DOHH2 (cell line): Measurements from ENCODE around the gene NDFIP1.
"Not testable (repeated sequence)": the region's sequence is repeated elsewhere in the genome, so short reads cannot be mapped to it uniquely, and the experiment has no call there.

Source experiments
- H3F3A ChIP-seq: fragments of 200-600 bp; sonication (generic), shearing (Covaris generic); 2 replicates; pipeline ENCODE4 v1.6.0; 2016; ENCODE audit warnings: antibody characterized with exemption, mild to moderate bottlenecking; ENCODE audit not compliant: control insufficient read depth, insufficient read depth
- H3K27ac ChIP-seq: fragments of 200-600 bp; sonication (generic); 2 replicates; pipeline ENCODE4 v1.5.1; 2014; ENCODE audit warnings: low read depth, mild to moderate bottlenecking, low read length, moderate library complexity
- H3K27me3 ChIP-seq: fragments of 200-600 bp; sonication (generic); 2 replicates; pipeline ENCODE4 v1.6.1; 2014; ENCODE audit warnings: mild to moderate bottlenecking, low read length, mixed read lengths; ENCODE audit not compliant: control insufficient read depth
- H3K36me3 ChIP-seq: fragments of 200-600 bp; sonication (generic); 2 replicates; pipeline ENCODE4 v1.6.1; 2014; ENCODE audit warnings: mild to moderate bottlenecking, low read length, moderate library complexity, mixed read lengths; ENCODE audit not compliant: control insufficient read depth
- H3K4me1 ChIP-seq: fragments of 200-600 bp; sonication (generic); 2 replicates; pipeline ENCODE4 v1.6.1; 2014; ENCODE audit warnings: mild to moderate bottlenecking, low read length, mixed read lengths; ENCODE audit not compliant: control insufficient read depth
- H3K4me2 ChIP-seq: fragments of 200-600 bp; sonication (generic); 2 replicates; pipeline ENCODE4 v1.6.0; 2014; ENCODE audit warnings: mild to moderate bottlenecking, low read length, moderate library complexity
- H3K4me3 ChIP-seq: fragments of 200-600 bp; sonication (generic); 2 replicates; pipeline ENCODE4 v1.5.1; 2014; ENCODE audit warnings: mild to moderate bottlenecking, low read length, mixed read lengths
- H3K79me2 ChIP-seq: fragments of 200-600 bp; sonication (generic); 2 replicates; pipeline ENCODE4 v1.6.1; 2014; ENCODE audit warnings: mild to moderate bottlenecking, low read length, mixed read lengths; ENCODE audit not compliant: control insufficient read depth
- H3K9me2 ChIP-seq: fragments of 200-600 bp; sonication (generic); replicated peaks from 2 replicates; pipeline ENCODE4 v1.6.1; 2014; ENCODE audit warnings: mild to moderate bottlenecking, low read length, mixed read lengths; ENCODE audit not compliant: control insufficient read depth
- H3K9me3 ChIP-seq: fragments of 200-600 bp; sonication (generic); 2 replicates; pipeline ENCODE4 v1.6.1; 2014; ENCODE audit warnings: antibody characterized with exemption, low read length, mixed read lengths; ENCODE audit not compliant: control insufficient read depth, insufficient read depth
- H4K20me1 ChIP-seq: fragments of 200-600 bp; sonication (generic); 2 replicates; pipeline ENCODE4 v1.6.0; 2014; ENCODE audit warnings: low read depth, mild to moderate bottlenecking, antibody characterized with exemption, low read length, moderate library complexity; ENCODE audit not compliant: control insufficient read depth, insufficient read depth
- CTCF ChIP-seq: fragments of 200-600 bp; sonication (generic); IDR thresholded peaks from one replicate; pipeline ENCODE4 v1.5.1; 2014; ENCODE audit warnings: antibody characterized with exemption, mild to moderate bottlenecking, low read depth, low read length; ENCODE audit not compliant: poor library complexity, severe bottlenecking
- EZH2phosphoT487 ChIP-seq: fragments of 200-600 bp; sonication (generic); IDR thresholded peaks from 2 replicates; pipeline ENCODE4 v1.6.1; 2017; ENCODE audit warnings: borderline replicate concordance, mild to moderate bottlenecking, antibody characterized with exemption, low read length, moderate library complexity, mixed read lengths

NDFIP1 gene

GRCh38 chr5:142184988-142185387 lies 76.4 kb downstream of the NDFIP1 start:
- H3K4me1 ChIP-seq, result no peaks in the 10 kb centered on the region
- H3K4me2 ChIP-seq, result no peak overlapping the region
- no peaks in the 10 kb centered on the region for H3K79me2 ChIP-seq
- H3K36me3 ChIP-seq, result no peaks in the 10 kb centered on the region
- no peak overlapping the region for H3K4me3 ChIP-seq
- TF ChIP-seq CTCF (no peak), EZH2phosphoT487 (no peak)
- H3K27me3 ChIP-seq, result no peaks in the 10 kb centered on the region
- H3F3A ChIP-seq, result no peaks in the 10 kb centered on the region
- H3K9me3 ChIP-seq, result no peaks in the 10 kb centered on the region
- H3K9me2 ChIP-seq, result no peaks in the 10 kb centered on the region
- H4K20me1 ChIP-seq, result no peaks in the 10 kb centered on the region
- H3K27ac ChIP-seq, result no peak overlapping the region

GRCh38 chr5:142186514-142186856 lies 77.9 kb downstream of the NDFIP1 start:
- no peaks in the 10 kb centered on the region for H3K36me3 ChIP-seq
- H3F3A ChIP-seq, result no peaks in the 10 kb centered on the region
- no peak overlapping the region for H3K4me2 ChIP-seq
- no peaks in the 10 kb centered on the region for H3K9me2 ChIP-seq
- H3K9me3 ChIP-seq, result no peaks in the 10 kb centered on the region
- H3K27me3 ChIP-seq, result no peaks in the 10 kb centered on the region
- H4K20me1 ChIP-seq, result no peaks in the 10 kb centered on the region
- H3K4me3 ChIP-seq, result no peak overlapping the region
- no peaks in the 10 kb centered on the region for H3K4me1 ChIP-seq
- TF ChIP-seq CTCF (no peak), EZH2phosphoT487 (no peak)
- H3K79me2 ChIP-seq, result no peaks in the 10 kb centered on the region
- no peak overlapping the region for H3K27ac ChIP-seq

GRCh38 chr5:142186857-142187594 lies 78.4 kb downstream of the NDFIP1 start:
- H3K4me1 ChIP-seq, result no peaks in the 10 kb centered on the region
- H3K4me2 ChIP-seq, result no peak overlapping the region

GRCh38 chr5:142188691-142189090 lies 80.1 kb downstream of the NDFIP1 start:
- H3K79me2 ChIP-seq, H3K4me3 ChIP-seq, H3K27me3 ChIP-seq, H3K27ac ChIP-seq, H3K9me2 ChIP-seq, H4K20me1 ChIP-seq, H3K4me1 ChIP-seq, H3F3A ChIP-seq, H3K4me2 ChIP-seq, H3K36me3 ChIP-seq, H3K9me3 ChIP-seq: not testable (repeated sequence)

More at GRCh38 chr5:142186857-142187594, 78.4 kb downstream of the NDFIP1 start:
- Histone ChIP-seq H3K9me3 (no peaks in the 10 kb centered on the region), H3K9me2 (no peaks in the 10 kb centered on the region), H3K4me3 (no peak overlapping the region), H4K20me1 (no peaks in the 10 kb centered on the region), H3K27ac (no peak overlapping the region), H3K36me3 (no peaks in the 10 kb centered on the region), H3K79me2 (no peaks in the 10 kb centered on the region), H3F3A (no peaks in the 10 kb centered on the region), H3K27me3 (no peaks in the 10 kb centered on the region)
- no peak for TF ChIP-seq EZH2phosphoT487
- TF ChIP-seq CTCF, result no peak
